GM18517 (cell line): Measurements from ENCODE around the gene UBR4.
"Not testable (repeated sequence)": the region's sequence is repeated elsewhere in the genome, so short reads cannot be mapped to it uniquely, and the experiment has no call there.

Experiments
- ATAC-seq: cut with Tn5 transposase; IDR thresholded peaks from one replicate; pipeline ENCODE4 v1.9.1; 2021; ENCODE audit warnings: mild to moderate bottlenecking, moderate library complexity; ENCODE audit not compliant: unreplicated experiment

UBR4 gene

DNA sequence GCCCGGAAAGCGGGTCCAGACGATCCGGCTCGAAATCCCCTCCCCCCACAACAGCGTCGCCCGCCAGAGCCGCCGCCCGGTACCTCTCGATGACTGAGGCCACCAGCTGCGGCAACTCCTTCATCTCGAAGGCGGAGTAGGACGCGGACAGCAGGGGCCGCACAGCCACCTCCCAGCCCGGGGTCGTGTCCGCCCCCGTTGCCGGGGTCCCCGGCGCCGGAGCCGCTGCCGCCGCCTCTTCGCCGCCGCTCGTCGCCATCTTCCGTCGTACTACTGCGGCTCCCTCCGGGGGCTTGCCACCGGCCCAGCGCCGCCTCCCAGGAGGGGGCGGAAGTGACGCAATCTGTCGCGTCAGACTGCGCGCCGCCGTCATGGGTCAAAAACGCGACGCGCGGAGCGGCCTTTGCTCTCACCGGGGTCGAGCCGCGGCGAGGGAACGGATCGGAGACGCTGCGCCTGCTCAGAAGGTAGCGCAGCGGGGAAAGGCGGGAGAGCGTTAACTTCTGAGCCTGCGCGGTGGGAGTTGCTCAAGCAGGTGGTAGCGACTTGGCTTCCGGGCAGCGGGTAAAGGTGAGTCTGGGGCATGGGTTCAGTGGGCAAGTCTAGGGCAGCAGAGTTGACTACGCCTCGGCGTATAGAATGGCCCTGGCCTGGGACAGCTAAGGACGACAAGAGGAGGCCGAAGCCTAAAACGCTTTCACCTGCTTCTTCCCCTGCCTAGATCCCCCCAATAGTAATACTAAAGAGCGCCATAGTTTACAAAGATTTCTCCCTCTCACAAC is at the start of gene UBR4:
Gene UBR4 (minus strand): TSS at position 277 of the 782 bp plus-strand sequence. CDS start 18 bp downstream, at position 259.
- peak; percentile 79 for ATAC-seq

DNA sequence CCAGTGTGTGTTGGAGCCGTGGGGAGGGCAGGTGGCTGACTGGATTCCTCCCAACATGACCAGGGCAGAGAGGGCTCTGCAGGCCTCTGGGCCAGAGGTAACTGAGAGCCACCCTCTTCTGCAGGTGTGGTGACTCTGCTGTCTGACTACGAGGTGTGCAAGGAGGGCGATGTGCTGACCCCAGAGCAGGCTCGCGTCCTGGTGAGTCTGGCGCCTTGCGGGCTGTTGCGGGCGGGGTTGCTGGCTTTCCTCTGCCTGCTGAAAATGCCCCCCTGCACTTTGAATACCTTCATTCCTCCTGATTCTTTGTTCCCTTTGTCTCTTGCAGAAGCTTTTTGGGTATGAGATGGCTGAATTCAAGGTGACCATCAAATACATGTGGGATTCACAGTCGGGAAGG is 48.3 kb upstream of the UBR4 start:
- no peak for ATAC-seq

DNA sequence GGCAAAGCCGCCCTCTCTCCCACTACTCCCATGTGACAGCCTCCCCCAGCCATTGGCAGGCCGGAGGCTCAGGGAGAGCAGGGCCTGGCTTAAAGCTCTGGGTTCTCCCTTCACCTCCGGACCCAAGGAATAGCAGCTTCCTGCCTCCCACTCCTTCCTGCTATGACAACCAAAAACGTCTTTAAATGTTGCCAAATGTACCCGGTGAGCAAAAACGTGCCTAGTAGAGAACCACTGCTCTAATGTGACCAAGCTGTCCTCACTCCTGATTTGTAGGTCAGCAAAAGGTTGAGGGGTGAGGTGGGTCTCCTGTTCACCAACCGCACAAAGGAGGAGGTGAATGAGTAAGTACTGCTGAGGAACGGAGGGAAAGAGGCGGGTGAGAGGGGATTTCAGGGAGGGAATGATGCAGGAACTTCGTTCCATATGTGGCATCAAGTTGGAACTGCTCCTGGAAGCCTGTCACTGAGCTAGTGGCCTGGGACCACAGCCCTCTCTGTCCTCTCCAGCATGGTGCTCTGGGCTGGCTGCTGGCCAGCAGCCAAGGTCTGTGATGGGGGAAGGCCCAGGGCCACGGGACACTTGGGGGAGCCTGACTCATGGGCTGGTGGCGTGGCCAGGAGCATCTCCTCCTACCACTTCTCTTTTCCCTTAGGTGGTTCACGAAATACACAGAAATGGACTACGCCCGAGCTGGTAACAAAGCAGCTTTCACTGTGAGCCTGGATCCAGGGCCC is 47.3 kb upstream of the UBR4 start:
- no peak for ATAC-seq

DNA sequence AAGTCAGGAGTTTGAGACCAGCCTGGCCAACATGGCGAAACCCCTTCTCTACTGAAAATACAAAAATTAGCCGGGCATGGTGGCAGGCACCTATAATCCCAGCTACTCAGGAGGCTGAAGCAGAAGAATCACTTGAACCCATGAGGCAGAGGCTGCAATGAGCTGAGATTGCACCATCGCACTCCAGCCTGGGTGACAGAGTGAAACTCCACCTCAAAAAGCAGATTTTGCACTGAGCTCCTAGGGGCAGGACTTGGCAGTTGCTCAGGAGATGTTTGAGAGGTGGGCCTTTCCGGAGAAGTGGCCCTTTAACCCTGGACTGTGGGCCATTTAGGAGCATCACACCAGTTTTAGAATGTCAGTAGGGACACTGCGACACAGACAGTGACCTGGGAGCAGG is 46.2 kb upstream of the UBR4 start:
- ATAC-seq: not testable (repeated sequence)

DNA sequence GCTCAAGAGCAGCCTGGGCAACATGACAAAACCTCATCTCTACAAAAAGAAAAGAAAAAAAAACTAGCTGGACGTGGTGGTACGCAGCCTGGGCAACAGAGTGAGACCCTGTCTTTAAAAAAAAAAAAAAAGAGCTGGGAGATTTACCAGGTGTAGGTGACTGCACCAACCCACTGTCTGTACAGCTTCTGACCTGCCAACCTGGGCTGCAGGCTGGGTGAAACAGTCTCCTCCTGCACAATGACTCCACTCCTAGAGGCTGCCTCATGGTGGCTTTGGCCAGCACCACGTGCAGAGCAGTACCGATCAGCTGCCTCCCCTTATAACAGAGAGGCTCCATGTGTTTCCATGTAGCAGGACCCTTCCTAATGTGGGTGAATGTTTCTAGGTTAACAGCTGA is 45.2 kb upstream of the UBR4 start:
- ATAC-seq: no peak

DNA sequence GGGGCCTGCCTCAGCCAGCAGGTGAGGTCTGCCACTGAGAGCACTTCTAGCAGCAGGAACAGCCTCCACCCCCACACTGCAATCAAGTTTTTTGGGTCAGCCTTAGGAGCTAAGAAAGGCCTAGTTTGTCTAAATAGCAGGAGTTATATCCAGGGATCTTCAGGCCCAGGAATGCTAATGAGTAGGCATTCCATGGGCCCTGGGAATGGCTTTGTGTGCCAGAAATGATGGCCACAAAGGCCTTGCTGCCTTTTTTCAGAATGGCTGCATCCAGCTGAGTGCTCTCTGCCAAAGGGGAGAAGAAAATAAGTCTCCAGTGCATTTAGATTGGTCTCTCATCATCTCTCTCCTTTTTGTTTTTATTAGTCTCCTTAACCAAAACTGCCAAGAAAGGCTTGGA is 44.4 kb upstream of the UBR4 start:
- no peak for ATAC-seq

DNA sequence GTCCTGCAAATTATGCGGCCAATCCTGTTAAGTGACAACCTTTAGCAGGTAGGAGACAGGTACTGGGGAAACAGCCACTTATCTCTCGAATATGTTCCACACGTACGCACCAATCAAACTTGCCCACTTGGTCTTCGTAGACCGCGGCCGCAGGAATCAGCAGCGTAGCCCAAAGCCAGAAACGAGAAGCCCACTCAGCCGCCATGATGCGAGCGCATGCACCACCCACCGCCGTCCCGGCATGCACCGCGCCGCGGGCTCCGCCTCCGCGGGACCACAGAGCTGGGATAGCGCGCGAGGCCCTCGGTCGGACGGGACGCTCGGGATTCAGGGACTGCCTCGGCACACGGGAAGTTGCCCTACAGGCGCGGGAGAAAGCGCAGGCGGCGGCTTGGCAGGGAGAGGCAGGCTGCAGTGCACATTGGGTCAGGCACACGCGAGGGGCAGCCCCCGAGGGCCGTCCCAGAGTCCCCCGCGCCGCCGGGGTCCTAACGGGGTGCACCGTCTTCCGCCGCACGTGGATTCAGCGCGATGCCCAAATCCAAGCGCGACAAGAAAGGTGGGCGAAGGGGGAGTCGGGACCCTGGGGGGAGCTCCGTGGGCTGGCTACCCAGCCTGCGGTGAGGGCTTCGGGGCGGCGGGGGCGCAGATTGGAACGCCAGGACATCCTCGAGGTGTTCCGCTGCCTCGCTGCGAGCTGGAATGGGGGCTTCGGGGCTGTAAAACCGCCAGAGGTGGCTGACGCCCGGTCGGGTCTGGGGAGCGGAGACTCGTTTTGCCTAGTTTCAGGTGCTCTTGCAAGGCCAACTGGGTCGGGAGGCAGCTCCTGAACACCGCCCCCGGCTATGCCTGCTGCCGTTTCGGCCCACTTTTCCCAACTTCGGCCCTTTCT is 41.5 kb upstream of the UBR4 start, which contains the start of the genes EMC1 and MRTO4:
Gene EMC1 (minus strand): TSS at position 220 of the 892 bp plus-strand sequence. CDS start 15 bp downstream, at position 205.
Gene MRTO4 (plus strand): TSS at position 501 of the 892 bp plus-strand sequence. CDS start 31 bp downstream, at position 532.
- peak; percentile 84 for ATAC-seq

DNA sequence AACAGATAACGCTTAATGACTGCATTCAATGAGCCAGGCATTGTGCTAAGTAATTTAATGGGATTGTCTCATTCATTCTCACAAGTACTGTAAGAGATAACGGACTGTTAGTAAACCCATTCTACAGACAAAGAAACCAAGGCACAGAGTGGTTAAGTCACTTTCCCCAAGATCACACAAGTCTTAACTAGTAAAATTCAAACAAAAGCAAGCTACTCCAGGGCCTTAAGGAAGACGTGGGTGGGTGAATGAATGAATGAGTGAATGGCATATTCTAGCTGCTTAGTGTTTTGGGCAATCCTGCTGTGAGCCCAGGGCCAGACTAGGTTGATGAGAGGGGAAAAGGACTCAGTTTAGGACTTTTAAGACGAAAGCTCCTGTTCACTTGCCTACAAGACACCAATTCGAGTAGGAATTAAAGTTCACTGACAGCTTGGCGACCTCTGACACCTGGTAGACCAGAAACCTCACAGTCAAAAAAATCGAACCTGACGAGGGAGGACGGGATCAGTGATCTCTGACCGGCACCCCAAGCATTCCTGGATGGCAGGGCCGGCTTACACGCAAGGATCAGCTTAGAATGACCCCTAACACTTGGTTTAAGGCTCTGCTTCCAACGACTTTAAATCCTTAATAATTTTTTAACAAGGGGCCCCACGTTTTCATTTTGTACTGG is 40.7 kb upstream of the UBR4 start:
- ATAC-seq: peak; percentile 19

DNA sequence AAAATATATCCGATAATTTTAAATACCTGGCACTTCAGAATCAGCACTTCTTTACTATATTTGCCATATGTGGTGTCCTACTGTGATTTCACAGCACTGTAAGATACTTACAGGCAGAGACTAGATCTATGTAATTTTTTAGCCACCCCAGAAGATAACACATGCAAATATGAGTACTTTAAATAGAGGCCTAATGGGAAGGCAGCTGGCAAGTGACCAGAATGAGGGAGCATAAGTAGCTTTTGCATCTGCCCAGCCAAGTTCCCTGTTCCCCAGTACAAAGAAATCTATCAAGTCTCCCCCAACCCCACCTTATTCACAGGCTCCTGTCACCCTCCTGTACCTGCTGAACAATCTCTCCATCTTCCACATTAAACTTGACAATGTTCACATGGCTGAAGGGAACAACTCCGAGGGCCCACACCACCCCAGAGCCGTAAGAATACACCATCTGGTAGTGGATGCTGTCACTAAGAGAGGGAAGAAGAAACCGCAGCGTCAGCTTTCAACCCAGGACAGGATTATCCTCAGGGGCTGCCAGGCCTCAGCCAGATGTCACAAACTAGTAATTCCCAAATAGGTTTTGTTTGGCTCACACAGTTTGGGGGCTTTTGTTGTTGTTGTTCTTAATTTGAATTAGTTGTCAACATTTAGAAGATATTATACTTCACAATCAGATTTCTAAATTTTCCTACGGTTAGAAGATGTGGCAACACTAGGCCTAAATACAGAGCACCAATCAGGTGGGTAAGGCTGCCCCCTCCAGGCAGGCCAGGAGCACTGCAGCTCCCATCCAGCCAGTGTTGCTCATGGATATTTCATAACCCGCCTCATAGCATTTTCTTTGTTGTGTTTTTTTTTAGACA is 30.8 kb upstream of the UBR4 start:
- ATAC-seq: no peak

DNA sequence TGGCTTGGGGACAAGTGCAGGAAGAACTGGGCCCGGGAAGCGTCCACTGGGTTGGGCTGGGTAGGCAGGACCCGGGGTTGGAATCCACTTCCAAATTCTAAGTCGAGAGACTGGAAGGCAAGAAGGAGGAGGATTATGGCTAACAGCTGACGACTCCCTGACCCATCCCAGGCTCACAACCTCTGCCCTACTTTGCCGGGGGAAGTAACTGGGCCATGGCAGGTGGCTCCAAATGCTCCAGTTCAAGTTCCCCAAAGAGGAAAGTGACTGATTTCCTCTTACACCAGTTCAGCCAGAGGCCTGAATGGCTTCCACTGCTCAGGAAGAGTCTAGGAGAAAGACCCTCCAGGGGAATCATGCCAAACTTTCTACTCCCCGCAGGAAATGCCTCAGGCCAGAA is 29.8 kb upstream of the UBR4 start:
- ATAC-seq: no peak

DNA sequence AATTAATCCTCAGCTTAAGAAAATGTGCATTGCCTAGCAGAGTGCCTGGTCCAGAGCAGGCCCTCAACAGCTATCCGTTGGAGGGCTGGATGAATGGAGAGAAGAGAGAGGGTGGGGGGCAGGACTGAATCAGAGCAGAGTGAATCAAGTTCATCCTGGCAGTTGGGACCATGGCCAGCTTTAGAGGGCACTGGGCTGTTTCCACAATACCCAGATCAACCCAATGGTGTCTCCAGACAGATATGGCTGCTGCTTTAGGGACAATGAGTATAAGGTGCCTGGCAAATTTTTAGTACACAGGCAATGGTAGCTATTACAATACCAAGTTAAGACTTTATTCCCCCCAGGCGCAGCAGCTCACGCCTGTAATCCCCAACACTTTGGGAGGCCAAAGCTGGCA is 24.2 kb upstream of the UBR4 start:
- no peak for ATAC-seq

DNA sequence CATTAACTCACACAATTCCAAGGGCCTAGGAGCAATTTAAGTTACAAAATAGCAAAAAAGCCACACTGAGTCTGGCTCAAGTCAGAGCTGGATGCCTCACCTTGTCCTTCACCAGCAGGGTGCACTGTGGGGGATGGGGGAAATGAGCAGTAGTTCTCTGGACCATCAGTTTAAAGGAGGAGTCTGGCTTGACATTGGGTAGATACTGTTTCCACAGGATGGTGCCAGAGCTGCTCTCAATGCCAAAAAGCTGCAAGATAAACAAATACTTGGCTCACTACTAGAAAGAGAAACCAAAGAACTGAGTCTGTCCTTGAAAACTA is 22.4 kb upstream of the UBR4 start:
- no peak for ATAC-seq

DNA sequence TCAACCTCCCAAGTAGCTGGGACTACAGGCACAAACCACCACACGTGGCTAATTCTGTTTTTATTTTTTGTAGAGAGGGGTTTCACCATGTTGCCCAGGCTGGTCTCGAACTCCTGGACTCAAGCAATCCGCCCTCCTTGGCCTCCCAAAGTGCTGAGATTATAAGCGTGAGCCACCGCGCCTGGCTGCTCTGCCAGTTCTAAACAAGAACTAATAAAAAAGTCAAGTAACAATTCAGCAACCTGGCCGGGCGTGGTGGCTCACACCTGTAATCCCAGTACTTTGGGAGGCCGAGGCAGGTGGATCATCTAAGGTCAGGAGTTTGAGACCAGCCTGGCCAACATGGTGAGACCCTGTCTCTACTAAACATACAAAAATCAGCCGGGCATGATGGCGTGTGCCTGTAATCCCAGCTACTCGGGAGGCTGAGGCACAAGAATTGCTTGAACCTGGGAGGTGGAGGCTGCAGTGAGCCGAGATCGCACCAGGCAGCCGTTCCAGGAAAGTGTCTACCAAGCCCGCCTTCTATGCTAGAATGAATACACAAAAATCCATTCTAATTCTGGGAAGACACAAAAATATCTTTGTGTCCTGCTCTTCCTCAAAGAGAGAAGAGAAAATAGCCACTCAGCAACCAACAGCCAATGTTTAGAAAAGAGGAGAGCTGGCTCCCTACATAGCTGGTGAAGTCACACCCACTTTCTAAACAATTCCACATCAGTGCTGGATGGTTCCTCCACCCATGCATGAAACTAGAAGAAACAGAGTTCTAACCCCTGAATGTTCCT is 21.9 kb upstream of the UBR4 start:
- ATAC-seq: not testable (repeated sequence)

DNA sequence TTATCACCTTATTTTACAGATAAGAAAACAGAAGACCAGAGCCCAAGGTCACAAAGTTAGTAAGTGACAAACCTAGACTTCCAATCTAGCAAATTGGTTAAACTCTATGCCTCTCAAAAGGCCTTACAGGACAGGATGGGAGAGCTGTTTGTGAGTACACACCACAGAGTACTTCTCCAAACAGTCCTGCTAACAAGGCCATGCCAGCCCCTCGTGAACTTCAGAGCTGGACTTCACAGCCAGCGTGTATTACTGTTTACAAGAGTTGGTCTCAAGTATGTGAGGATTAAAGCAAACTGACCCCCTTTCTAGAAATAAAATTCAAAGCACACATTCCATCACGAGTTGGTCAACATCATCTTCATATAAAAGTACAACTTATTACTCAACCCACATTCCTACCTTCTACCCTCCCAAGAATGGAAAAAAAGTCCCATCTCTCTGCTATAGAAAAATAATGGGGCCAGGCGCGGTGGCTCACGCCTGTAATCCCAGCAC is 19.8 kb upstream of the UBR4 start:
- ATAC-seq: no peak

DNA sequence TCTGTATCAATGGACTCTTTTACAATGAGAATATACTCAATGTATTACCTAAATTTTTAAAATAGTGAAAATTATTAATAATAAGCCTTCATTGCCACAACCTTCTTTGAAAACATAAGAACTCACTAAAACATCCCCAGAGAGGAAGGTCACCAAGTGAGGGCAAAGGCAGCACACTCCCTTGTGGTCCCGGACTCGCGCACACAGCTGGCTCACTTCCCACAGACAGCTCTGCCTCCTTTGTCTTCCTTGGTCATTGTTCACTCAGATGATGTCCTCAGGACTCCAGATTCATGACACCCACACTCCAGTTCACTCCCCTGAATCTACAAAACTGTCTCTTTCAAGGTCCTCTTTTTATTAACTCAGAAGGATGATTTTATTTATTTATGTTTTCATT is 19.2 kb upstream of the UBR4 start:
- no peak for ATAC-seq

DNA sequence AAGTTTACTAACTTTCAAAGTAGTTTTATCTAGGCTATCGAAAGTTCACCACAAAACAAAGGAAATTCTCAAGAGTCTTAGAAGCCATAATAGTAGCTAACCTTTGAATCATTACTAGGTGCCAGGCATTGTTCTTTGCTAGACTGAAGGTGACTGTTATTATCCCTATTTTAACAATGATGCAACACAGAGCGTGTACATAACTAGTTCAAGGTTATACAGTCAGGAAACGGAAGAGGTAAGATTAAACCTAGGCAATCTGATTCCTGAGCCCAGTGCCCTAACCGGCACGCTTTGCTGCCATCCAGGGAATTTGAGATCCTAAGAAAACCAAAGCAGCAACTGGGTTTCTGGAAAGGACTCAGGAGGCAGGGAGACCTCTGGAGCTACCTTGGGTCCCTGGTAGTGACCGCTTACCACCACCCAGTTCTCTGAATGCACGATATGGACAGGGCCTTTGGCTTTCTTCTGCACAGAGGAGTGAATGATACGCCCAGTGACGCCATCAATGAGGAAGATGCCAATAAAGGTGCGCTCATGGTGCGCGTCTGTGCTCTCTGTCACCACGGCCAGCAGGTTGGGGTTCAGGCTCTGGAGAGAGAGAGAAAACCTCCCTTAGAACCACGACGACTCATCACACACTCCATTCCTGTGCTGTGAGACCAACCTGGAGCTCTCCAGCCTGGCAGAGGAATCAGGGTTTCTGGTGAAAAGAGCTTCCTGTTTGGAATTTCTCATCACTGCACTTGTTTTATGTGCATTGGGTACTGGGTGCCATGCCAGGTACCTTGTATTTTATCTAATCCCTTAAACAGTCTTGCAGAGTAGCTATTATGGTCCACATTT is 13.1 kb upstream of the UBR4 start:
- ATAC-seq: no peak

DNA sequence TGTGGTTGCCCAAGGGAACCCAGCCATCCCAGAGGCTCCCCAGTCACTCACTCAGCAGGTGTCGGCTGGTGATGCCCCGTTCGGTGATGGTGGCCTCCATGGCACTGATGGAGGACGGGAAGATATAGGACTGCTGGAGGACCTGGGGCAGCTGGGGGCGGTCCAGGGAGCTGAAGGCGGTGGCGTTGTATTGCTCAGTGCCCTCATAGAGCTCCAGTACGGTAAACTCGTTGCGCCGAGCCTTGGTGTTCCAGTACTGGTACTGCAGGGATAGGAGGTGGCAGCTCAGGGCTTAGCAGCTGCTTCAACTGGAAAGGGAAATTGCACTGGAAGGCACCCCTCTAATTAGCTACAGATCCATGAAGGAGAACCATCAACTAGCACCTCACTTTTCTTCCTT is 12.5 kb upstream of the UBR4 start:
- ATAC-seq: no peak

DNA sequence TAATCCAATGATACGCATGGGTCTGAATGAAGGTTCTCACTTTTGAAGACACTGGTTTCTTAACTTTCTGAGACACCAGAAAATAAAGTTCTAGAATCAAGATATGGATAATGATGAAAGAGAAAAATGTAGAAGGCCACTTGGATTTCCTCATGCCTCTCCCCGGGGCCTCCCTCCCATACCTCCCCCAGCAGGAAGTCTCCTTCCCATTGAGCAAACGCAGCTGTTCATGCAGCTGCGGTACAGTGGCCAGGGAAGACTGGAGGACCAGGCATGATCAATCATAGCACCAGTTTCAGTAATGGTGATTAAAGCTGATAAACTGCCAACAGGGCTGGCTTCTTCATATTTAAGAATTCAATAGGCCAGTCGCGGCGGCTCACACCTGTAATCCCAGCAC is 10.9 kb upstream of the UBR4 start:
- no peak for ATAC-seq
